GM19372 (cell line): ENCODE measurements around the gene IMMP2L.
"Not testable (repeated sequence)": the region's sequence is repeated elsewhere in the genome, so short reads cannot be mapped to it uniquely, and the experiment has no call there.

Experiments
- ATAC-seq: cut with Tn5 transposase; IDR thresholded peaks from one replicate; pipeline ENCODE4 v1.9.1; 2021; ENCODE audit warnings: mild to moderate bottlenecking, low read depth, moderate library complexity; ENCODE audit not compliant: unreplicated experiment

Gene IMMP2L

GRCh38 chr7:110733221-110733620 is 829.1 kb downstream of the IMMP2L start:
- no peak for ATAC-seq

DNA sequence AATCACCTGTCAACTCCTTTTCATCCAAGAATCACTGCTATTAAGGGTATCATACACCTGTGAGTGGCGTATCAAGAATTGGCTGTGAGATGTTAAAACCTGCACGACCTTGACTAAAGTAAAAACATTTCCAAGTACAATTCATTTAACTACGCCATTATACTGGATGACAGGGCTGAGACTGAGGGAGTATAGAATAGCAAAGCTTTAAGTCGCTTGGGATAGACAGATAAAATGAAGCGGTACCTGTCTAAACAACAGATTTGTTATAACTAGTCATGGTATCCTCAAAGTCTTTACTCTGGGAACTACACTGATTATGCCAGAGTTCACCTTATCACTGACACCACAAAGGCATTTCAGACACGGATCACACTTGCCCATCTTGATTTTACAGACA is 837.5 kb downstream of the IMMP2L start:
- ATAC-seq = no peak

DNA sequence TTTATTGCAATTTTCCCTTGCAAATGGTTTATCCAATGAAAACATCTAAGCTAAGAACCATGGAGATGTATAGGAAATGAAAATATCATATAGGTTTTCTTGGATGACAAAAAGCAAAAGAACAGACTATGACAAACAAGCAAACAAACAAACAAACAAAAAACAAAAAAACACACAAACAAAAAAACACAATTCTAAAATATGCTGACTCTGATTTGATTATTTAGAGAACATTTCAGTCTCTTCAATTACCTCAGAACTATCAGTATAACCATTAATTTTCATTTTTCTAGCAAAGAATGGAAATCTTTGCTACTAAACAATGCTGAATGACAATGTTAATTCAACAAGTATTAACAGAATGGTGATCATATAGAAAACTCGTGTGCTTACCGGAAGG is 840.9 kb downstream of the IMMP2L start:
- ATAC-seq = no peak

- ATAC-seq = no peak
Measured at GRCh38 chr7:110720626-110721025, 841.7 kb downstream of the IMMP2L start.

GRCh38 chr7:110719741-110720140 is 842.6 kb downstream of the IMMP2L start:
- no peak for ATAC-seq

DNA sequence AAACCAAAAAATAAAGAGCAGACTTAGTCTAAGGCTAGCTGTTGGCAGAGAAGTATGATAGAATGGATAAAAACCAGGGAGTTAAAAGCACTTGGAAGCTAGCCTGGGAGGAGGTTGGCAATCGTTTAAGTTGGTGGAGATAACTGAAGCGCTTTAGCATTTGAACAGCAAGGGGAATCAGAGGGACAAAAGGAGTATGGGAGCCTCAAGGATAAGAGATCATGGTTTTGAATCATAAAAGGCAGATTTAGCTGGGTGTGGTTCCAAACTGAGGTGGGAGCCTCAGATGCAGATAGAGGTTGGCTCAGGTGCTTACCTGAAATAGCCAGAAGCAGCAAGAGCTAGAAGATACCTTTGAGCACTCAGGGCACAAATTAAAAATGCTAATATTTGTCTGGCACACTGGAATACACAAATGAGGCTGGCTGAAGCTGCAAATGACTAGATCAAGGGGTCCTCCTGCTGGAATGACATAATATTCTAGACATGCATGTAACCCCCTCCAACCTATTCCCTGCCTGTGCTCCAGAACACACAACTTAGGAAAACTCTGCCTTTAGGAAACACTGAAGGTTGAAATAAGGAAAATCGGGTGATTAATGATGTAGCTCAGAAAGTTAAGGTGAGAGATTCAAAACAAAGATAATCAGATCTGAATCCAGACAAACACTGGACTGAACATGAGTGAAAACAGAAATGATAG is 843.6 kb downstream of the IMMP2L start:
- ATAC-seq = no peak

GRCh38 chr7:110704225-110704624 is 858.1 kb downstream of the IMMP2L start:
- ATAC-seq = no peak

- ATAC-seq = no peak
Measured at GRCh38 chr7:110698576-110698975, 863.7 kb downstream of the IMMP2L start.

- no peak for ATAC-seq
Measured at GRCh38 chr7:110693344-110693743, 868.9 kb downstream of the IMMP2L start.

DNA sequence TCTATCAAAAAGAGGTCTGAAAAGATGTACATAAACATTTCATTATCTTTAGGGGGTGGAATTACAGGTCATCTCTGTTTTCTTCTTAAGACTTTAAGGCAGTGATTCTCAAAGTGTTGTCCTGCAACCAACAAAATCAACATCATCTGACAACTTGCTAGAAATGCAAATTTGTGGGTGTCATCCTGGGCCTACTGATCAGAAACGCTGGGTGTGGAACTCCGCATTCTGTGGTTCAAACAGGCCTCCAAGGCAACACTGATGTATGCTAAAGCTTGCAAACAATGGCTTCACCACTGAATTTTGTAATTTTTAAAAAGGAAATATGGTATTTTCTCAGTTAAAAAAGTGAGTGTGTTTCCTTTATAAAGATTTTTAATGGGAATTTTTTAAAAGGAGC is 873.4 kb downstream of the IMMP2L start:
- ATAC-seq = no peak

- ATAC-seq = no peak
Measured at GRCh38 chr7:110685899-110686298, 876.4 kb downstream of the IMMP2L start.

DNA sequence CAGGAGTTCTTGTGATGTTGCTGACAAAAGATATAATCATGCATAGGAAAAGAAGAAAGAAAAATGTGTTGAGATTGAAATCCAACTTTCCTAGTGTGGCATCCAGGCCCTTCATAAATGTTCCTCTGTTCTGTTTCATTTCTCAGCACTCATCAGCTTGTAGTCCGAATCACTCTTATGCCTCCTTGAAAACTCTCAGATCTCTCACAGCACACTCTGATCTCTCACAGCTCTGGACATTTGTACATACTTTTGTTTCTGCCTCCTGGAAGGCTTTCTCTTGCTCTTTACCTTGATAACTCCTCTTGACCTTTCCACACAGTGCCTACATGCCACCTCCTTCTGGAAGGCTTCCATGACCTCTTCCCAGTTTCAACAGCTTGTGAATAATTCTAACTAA is 880.4 kb downstream of the IMMP2L start:
- ATAC-seq = no peak

DNA sequence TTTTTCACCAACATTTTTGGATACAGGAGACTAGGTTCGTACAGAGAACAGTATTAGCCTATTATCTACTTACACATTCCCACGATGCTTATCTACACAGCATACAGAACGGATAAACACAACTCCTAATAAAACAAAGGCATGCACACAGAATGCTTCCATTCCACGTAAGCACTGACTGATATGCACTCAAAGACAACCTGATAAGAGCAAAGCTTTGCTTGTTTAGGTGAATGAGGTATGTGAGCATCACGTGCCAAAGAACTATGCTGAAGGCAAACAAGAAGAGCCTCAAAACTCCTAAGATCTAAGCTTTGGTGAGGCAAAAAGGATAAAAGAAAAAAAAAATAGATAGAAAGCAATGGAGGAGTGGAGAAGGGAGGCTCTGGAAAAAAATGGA is 884.9 kb downstream of the IMMP2L start:
- no peak for ATAC-seq

GRCh38 chr7:110676785-110677184 is 885.5 kb downstream of the IMMP2L start:
- no peak for ATAC-seq

DNA sequence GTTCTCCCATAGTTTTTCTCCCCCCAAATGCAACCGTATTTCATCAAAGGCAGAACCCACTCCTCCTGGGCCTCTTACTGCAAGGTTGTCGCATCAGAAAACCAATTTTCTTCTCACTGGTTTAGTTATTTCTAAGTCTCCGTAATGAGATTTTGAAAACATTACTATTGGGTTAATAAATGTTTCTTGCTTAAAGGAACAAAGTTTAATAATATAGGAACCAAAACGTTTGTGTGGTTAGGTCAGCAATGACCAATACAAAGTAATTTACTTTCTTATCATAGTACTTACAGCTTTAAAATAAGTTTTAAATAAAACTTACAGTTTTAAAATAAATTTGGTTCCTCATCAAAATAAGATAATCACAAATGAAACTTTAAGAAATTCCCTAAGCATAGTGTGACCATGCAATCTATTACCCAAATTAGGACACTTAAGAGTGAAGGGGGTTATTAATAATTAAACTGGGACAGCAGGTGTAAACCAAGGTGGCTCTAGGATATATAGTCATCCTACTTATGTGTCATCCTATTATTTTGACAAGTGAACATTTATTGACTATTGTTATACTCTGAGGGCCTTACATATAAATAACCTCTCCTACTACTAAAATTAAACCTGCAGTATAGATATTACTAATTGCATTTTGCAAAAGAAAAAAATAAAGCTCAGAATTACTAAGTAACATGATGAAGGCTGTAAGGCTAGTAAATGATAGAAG is 886.7 kb downstream of the IMMP2L start:
- ATAC-seq = no peak

DNA sequence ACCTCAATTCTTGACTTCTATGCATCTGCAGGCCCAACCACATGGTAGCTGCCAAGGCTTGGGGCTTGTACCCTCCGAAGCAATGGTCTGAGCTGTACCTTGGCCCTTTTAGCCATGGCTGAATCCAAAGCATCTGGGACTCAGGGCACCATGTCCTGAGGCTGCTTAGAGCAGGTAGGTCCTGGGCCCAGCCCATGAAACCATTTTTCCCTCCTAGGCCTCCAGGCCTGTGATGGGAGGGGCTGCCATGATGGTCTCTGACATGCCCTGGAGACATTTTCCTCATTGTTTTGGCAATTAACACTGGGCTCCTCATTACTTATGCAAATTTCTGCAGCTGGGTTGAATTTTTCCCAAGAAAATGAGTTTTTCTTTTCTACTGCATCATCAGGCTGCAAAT is 889.1 kb downstream of the IMMP2L start:
- ATAC-seq = no peak

DNA sequence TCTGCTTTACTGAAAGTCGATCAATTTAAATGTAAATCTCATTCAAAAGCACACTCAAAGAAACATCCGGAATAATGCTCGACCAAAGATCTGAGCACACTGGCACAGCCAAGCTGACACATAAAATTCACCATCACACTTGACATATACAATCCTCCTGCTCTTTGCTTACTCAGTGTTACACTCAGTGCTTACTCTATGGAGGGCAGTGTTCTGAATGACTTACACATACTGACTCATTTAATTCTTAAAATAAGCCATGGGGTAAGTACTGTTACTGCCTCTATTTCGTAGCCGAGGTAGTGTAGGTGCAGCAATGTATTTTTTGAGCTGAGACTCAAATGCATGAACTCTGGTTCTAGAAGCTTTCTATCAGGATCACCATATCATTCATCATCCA is 892.9 kb downstream of the IMMP2L start:
- no peak for ATAC-seq

- no peak for ATAC-seq
Measured at GRCh38 chr7:110664803-110665202, 897.5 kb downstream of the IMMP2L start.

GRCh38 chr7:110660637-110661036 is 901.7 kb downstream of the IMMP2L start:
- not testable (repeated sequence) for ATAC-seq

- no peak for ATAC-seq
Measured at GRCh38 chr7:110650328-110650727, 912.0 kb downstream of the IMMP2L start.

DNA sequence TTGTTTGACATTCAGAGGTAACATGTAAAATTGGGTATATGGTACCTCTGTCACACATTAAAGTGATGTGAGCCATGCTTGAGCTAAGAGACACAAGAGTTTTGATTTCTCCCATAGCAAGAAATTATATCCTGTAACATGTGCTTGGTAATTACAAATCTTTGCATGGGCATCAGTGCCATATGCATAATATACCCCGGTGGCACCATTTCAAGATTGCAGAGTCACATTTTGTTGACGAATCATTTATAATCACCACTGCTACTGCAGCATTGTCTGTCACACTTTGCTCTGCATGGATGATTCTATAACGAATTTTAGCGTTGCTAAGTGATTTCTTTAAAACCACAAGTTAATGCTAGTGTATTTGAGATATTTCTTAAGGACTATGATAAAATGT is 915.0 kb downstream of the IMMP2L start:
- no peak for ATAC-seq

DNA sequence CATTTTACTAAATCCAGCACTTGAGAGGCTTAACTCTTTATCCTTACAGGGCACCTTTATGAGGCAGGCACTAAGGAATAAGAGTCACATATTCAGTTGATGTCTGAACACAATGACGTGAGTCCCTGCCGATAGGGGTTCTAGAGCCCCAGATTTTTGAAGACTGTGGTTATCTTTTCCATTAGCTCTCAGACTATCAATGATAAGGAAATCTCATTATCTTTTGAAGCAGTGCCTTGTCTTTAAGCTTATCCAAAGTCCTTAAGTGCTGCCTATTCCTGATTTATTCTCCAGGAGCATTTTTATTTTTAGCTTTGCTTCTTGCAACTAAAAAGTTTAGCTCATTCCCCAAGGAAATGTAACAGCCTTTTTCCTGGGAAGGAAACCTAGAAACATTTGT is 915.5 kb downstream of the IMMP2L start:
- no peak for ATAC-seq
